Spleen (tissue), 7 donors: Measurements from ENCODE around the gene KLB.

ENCODE experiments used
- CTCF ChIP-seq, 11 experiments: fragments of 200-600 bp in 7 of 11; fragments of 450-650 bp in 4 of 11; sonication (generic) in 4 of 11; IDR thresholded peaks in 8 of 11; conservative IDR thresholded peaks in 3 of 11; 1 replicate in 7 of 11; 2 replicates in 4 of 11; pipeline versions ENCODE4 v1.4.0 to v1.8.0; 2016 to 2021; ENCODE audit warnings: antibody characterized with exemption in 11 of 11, inconsistent platforms in 4 of 11, mild to moderate bottlenecking in 1 of 11
- POLR2AphosphoS5 ChIP-seq, 3 donors: sonication (generic); formaldehyde crosslinking; IDR thresholded peaks; one replicate each; pipeline ENCODE4 v1.5.1; 2017; ENCODE audit warnings: antibody characterized with exemption in 3 of 3
- donor health status: DM: no; HTN: no; CAD: no; lungs with moderate emphysema.
- donor health status: DM: no; HTN: no; CAD: no.
- donor health status: DM: no; HTN: no; CAD: no.

GRCh38 chr4:39452860-39453587, 46.3 kb downstream of the KLB start:
- no peak for TF ChIP-seq CTCF (IDR thresholded peaks at IDR 0.05 in 8 of 11, conservative IDR thresholded peaks at IDR 0.05 in 3 of 11)
- TF ChIP-seq POLR2AphosphoS5 (IDR thresholded peaks at IDR 0.05): peak in 1 of 3 donors; percentile 9
